ENCODE measurements around the gene PAFAH2. TPM values are rescaled to one million over a fixed set of nuclear protein-coding genes. Genes with fewer than 3 reads are reported as not detected.
A peak's percentile ranks its signal among the peaks of the same experiment; 100 is the strongest.

Gene PAFAH2
- total RNA-seq, 1 experiment from 2014 or later, result 12.4 TPM

DNA sequence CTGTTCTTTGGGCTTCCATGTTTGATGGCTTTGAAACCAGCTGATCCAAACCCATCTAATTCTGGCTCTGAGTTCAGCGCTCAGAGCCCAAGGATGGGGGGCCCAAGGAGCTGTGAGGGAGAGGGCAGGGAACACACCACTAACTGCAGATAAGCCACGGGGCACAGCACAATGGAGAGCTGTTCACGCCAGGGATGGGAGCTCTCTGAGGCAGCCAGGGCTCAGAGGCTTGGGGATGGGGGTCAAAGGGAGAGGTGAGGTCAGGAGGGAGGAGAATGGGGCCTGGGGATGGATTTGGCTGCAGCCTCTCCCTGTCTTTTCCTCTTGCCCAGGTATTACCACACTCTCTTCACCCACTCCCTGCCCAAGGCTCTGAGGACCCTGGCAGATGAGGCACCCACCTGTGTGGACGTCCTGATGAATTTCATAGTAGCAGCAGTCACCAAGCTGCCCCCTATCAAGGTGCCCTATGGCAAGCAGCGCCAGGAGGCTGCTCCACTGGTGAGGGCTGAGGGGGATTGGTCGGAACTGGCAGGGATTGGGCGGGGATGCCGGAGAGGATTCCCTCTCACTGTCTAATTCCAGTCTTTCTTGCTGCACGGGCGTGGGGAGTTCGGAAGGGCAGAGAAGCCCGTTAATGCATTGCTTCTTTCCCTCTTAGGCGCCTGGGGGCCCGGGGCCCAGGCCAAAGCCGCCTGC is 36.8 kb upstream of the PAFAH2 start:
- Histone ChIP-seq H3K23ac (ENCODE audit: insufficient read length, low read depth, low read length) (no peak overlapping the region), H3K14ac (ENCODE audit: insufficient read depth, low read length) (no peak overlapping the region), H3K27ac (ENCODE audit: insufficient read length, low read depth, low read length) (no peak overlapping the region), H2BK5ac (ENCODE audit: insufficient read length, low read length) (no peak overlapping the region), H3K4me2 (ENCODE audit: insufficient read depth, insufficient read length, low read length) (peak overlapping the region; percentile 78), H3K4me1 (ENCODE audit: insufficient read depth, low read length) (no peaks in the 10 kb centered on the region; the same call in 1 of the 2 replicates), H3K27me3 (ENCODE audit: insufficient read depth, low read length) (peaks cover 4% of the 10 kb centered on the region; the same call in 1 of the 2 replicates), H2AFZ (ENCODE audit: low read length) (no peak overlapping the region), H2AK5ac (ENCODE audit: insufficient read length, low read length) (no peak overlapping the region), H3K4ac (ENCODE audit: low read depth, low read length) (no peak overlapping the region), H3K9ac (ENCODE audit: extremely low read depth, insufficient read length, low read length) (peak overlapping the region; percentile 1), H2BK12ac (ENCODE audit: insufficient read length, low read depth, low read length) (no peak overlapping the region), H4K8ac (replicated peaks; ENCODE audit: insufficient read length, low read depth, low read length) (no peak overlapping the region), H4K20me1 (ENCODE audit: control insufficient read depth, insufficient read depth, insufficient read length) (no peaks in the 10 kb centered on the region), H3K9me3 (ENCODE audit: control insufficient read depth, low read depth, low read length) (no peaks in the 10 kb centered on the region), H2BK15ac (ENCODE audit: low read depth, low read length) (no peak overlapping the region), H3K79me1 (ENCODE audit: insufficient read depth, low read depth, low read length, poor library complexity, severe bottlenecking) (no peaks in the 10 kb centered on the region), H3K18ac (ENCODE audit: insufficient read length, low read depth, low read length) (no peak overlapping the region), H4K5ac (ENCODE audit: insufficient read length, low read depth, low read length) (no peak overlapping the region), H3K79me2 (ENCODE audit: insufficient read depth, low read length) (no peaks in the 10 kb centered on the region), H3K56ac (ENCODE audit: insufficient read length, low read depth, low read length) (no peak overlapping the region), H3T11ph (ENCODE audit: low read length) (no peak overlapping the region), H2BK120ac (ENCODE audit: low read depth, low read length, poor library complexity, severe bottlenecking) (no peak overlapping the region), H4K91ac (ENCODE audit: insufficient read length, low read depth, low read length) (no peak overlapping the region), H3K23me2 (ENCODE audit: insufficient read length, low read depth, low read length, poor library complexity, severe bottlenecking) (peaks cover 12% of the 10 kb centered on the region), H2BK20ac (ENCODE audit: low read depth, low read length, poor library complexity, severe bottlenecking) (no peak overlapping the region)
- H3K4me1 Mint-ChIP-seq, result peaks cover 9 to 11% of the 10 kb centered on the region in 2 experiments
- H3K4me3 Mint-ChIP-seq, result peak overlapping the region; percentile 81 to 88
- no peaks in the 10 kb centered on the region for H3K36me3 Mint-ChIP-seq (ENCODE audit: insufficient read depth in 1 of 3, low read depth in 3 of 3)
- no CpG with 5 or more reads among the region's 15 CpGs for WGBS (ENCODE audit: extremely low coverage, insufficient read length, low lambda C conversion rate)
- no peak for TF ChIP-seq CTCF (conservative IDR thresholded peaks at IDR 0.05)
- no peak for DNase-seq
- H3K27ac Mint-ChIP-seq, result no peak overlapping the region
- no peaks in the 10 kb centered on the region for H3K9me3 Mint-ChIP-seq
- H3K27me3 Mint-ChIP-seq (ENCODE audit: low read depth), result peaks cover 72% of the 10 kb centered on the region

Measured in H9 (cell line).